Measurements from ENCODE around the gene MFN2. TPM values are rescaled to one million over a fixed set of nuclear protein-coding genes. Genes with fewer than 3 reads are reported as not detected.

MFN2 gene
- total and polyA plus RNA-seq, 3 donors from 2014 or later = 77.5 to 95.3 (median 80.0) TPM

GRCh38 chr1:12015001-12015491 is 34.8 kb downstream of the MFN2 start:
- WGBS, 2 donors = 82 to 90% methylated on average over 10 of the region's 10 CpGs
- Histone ChIP-seq H3K27me3 (no peaks in the 10 kb centered on the region), H3K4me1 (peaks cover 4% of the 10 kb centered on the region), H3K9me3 (no peaks in the 10 kb centered on the region), H3K36me3 (ENCODE audit: low read depth, missing control alignments) (no peaks in the 10 kb centered on the region), H3K27ac (peak overlapping the region; percentile 48 to 71), H3K4me3 (no peak overlapping the region)
- no peak for TF ChIP-seq CTCF (IDR thresholded peaks at IDR 0.05)
- no peak for TF ChIP-seq POLR2A (IDR thresholded peaks at IDR 0.05)
- DNase-seq = no peak
- intact Hi-C loops (cut with DNase I; ENCODE audit: low total_unique reads) = no loop called here

- H3K27me3 ChIP-seq = no peaks in the 10 kb centered on the region
- DNase-seq = no peak
- H3K36me3 ChIP-seq (ENCODE audit: low read depth, missing control alignments) = no peaks in the 10 kb centered on the region
- H3K9me3 ChIP-seq = no peaks in the 10 kb centered on the region
- H3K4me1 ChIP-seq = peaks cover 4% of the 10 kb centered on the region
- peak overlapping the region; percentile 48 to 71 for H3K27ac ChIP-seq
- WGBS, 2 donors = 89 to 93% methylated on average over 9 of the region's 9 CpGs
- TF ChIP-seq CTCF (IDR thresholded peaks at IDR 0.05) = no peak
- intact Hi-C loops (cut with DNase I; ENCODE audit: low total_unique reads) = no loop called here
- H3K4me3 ChIP-seq = no peak overlapping the region
These were observed 35.3 kb downstream of the MFN2 start for GRCh38 chr1:12015499-12015898.

GRCh38 chr1:12016182-12016581 is 35.9 kb downstream of the MFN2 start:
- no peak overlapping the region for H3K27ac ChIP-seq
- no peaks in the 10 kb centered on the region for H3K9me3 ChIP-seq
- TF ChIP-seq POLR2A (IDR thresholded peaks at IDR 0.05) (no peak), CTCF (IDR thresholded peaks at IDR 0.05) (no peak)
- 73 to 96% methylated on average over 3 of the region's 3 CpGs for WGBS, 2 donors
- intact Hi-C loops (cut with DNase I; ENCODE audit: low total_unique reads) = no loop called here
- no peaks in the 10 kb centered on the region for H3K36me3 ChIP-seq (ENCODE audit: low read depth, missing control alignments)
- no peaks in the 10 kb centered on the region for H3K27me3 ChIP-seq
- H3K4me3 ChIP-seq = no peak overlapping the region
- peaks cover 4% of the 10 kb centered on the region for H3K4me1 ChIP-seq
- no peak for DNase-seq

- Histone ChIP-seq H3K36me3 (ENCODE audit: low read depth, missing control alignments) (no peaks in the 10 kb centered on the region), H3K27me3 (no peaks in the 10 kb centered on the region), H3K9me3 (no peaks in the 10 kb centered on the region), H3K4me3 (peak overlapping the region; percentile 74 to 92), H3K4me1 (peaks cover 4% of the 10 kb centered on the region), H3K27ac (peak overlapping the region; percentile 75 to 81)
- 8 to 27% methylated on average over 3 to 12 of the region's 12 CpGs for WGBS, 2 donors
- TF ChIP-seq CTCF (IDR thresholded peaks at IDR 0.05) (no peak), POLR2A (IDR thresholded peaks at IDR 0.05) (no peak)
- intact Hi-C loops (cut with DNase I; ENCODE audit: low total_unique reads) = no loop called here
- DNase-seq = no peak
These were observed 39.7 kb downstream of the MFN2 start for GRCh38 chr1:12019858-12020509.

- WGBS, 2 donors = 95 to 96% methylated on average over 3 to 9 of the region's 9 CpGs
- TF ChIP-seq CTCF (IDR thresholded peaks at IDR 0.05) (no peak), POLR2A (IDR thresholded peaks at IDR 0.05) (no peak)
- H3K27ac ChIP-seq = no peak overlapping the region
- no peak for DNase-seq
- no peak overlapping the region for H3K4me3 ChIP-seq
- intact Hi-C loops (cut with DNase I; ENCODE audit: low total_unique reads) = no loop called here
- no peaks in the 10 kb centered on the region for H3K36me3 ChIP-seq (ENCODE audit: low read depth, missing control alignments)
- H3K9me3 ChIP-seq = no peaks in the 10 kb centered on the region
- H3K27me3 ChIP-seq = no peaks in the 10 kb centered on the region
- H3K4me1 ChIP-seq = peaks cover 4% of the 10 kb centered on the region
These were observed 41.4 kb downstream of the MFN2 start for GRCh38 chr1:12021616-12022015.

Data from testis (tissue), 3 donors.